DND-41 (cell line): ENCODE measurements around the gene CELF6.

Experiments
- CTCF ChIP-seq: IDR thresholded peaks from 2 replicates; pipeline ENCODE4 v1.5.1; 2012; ENCODE audit warnings: borderline replicate concordance, low read length, moderate library complexity, mild to moderate bottlenecking; ENCODE audit not compliant: poor library complexity, severe bottlenecking; ENCODE audit errors: extremely low read depth
- EZH2 ChIP-seq: IDR thresholded peaks from 3 replicates; pipeline ENCODE4 v1.6.1; 2012; ENCODE audit warnings: borderline replicate concordance, low read depth, mild to moderate bottlenecking, moderate library complexity, low read length, inconsistent platforms; ENCODE audit not compliant: severe bottlenecking

- TF ChIP-seq EZH2 (no peak), CTCF (no peak)
Measured at GRCh38 chr15:72289597-72290325, 30.2 kb downstream of the CELF6 start.
